K562 (cell line): ENCODE results near the gene SCRG1. TPM values are rescaled to one million over a fixed set of nuclear protein-coding genes. Genes with fewer than 3 reads are reported as not detected.

ENCODE experiments used
- CEBPB ChIP-seq: fragments of 450-650 bp; IDR thresholded peaks from 2 replicates; pipeline ENCODE4 v1.6.1; 2016; ENCODE audit warnings: missing genetic modification characterization, missing compliant biosample characterization
- GABPB1 ChIP-seq: sonication (generic); formaldehyde crosslinking; IDR thresholded peaks from 2 replicates; pipeline ENCODE4 v1.8.0; 2022; ENCODE audit warnings: mild to moderate bottlenecking, missing genetic modification reagents
- ILF3 ChIP-seq: fragments of 450-650 bp; IDR thresholded peaks from 2 replicates; pipeline ENCODE4 v1.6.1; 2018; ENCODE audit warnings: antibody characterized with exemption, mild to moderate bottlenecking, moderate library complexity, borderline replicate concordance
- LEF1 ChIP-seq: fragments of 450-650 bp; IDR thresholded peaks from 2 replicates; pipeline ENCODE4 v1.6.1; 2016; ENCODE audit warnings: mild to moderate bottlenecking
- MGA ChIP-seq: fragments of 450-650 bp; IDR thresholded peaks from 2 replicates; pipeline ENCODE4 v1.6.1; 2016; ENCODE audit warnings: mild to moderate bottlenecking, moderate library complexity
- PATZ1 ChIP-seq: fragments of 250-450 bp; sonication (Bioruptor Pico); IDR thresholded peaks from 2 replicates; pipeline ENCODE4 v1.5.0; 2020; ENCODE audit warnings: mild to moderate bottlenecking, borderline replicate concordance
- RFX5 ChIP-seq: IDR thresholded peaks from 2 replicates; pipeline ENCODE4 v1.6.1; 2011; ENCODE audit warnings: low read depth, mild to moderate bottlenecking, improper control_type of control experiment, low read length
- SOX6 ChIP-seq: fragments of 450-650 bp; IDR thresholded peaks from 2 replicates; pipeline ENCODE4 v1.6.1; 2014; ENCODE audit warnings: mild to moderate bottlenecking
- SREBF1 ChIP-seq: fragments of 150-350 bp; IDR thresholded peaks from 2 replicates; pipeline ENCODE4 v1.6.1; 2014; ENCODE audit warnings: antibody characterized with exemption, low read depth, low read length, borderline replicate concordance
- SREBF2 ChIP-seq: sonication (generic); formaldehyde crosslinking; IDR thresholded peaks from 2 replicates; pipeline ENCODE4 v1.4.0; 2020; ENCODE audit warnings: mild to moderate bottlenecking, missing genetic modification reagents
- THRA ChIP-seq: fragments of 450-650 bp; IDR thresholded peaks from 2 replicates; pipeline ENCODE4 v1.6.1; 2017; ENCODE audit warnings: mild to moderate bottlenecking, moderate library complexity
- ZKSCAN1 ChIP-seq: fragments of 150-350 bp; IDR thresholded peaks from 2 replicates; pipeline ENCODE4 v1.6.1; 2016; ENCODE audit warnings: low read depth, low read length
- ZNF146 ChIP-seq: IDR thresholded peaks from one replicate; pipeline ENCODE4 v1.6.1; 2018; ENCODE audit warnings: missing compliant biosample characterization; ENCODE audit not compliant: unreplicated experiment
- polyA plus RNA-seq, 8 experiments: library from polyadenylated mRNA; depleted of rRNA in 4 of 8; stranded (reverse) in 5 of 8; unstranded in 3 of 8; fragments of >200 nt; fragmentation: Nextera tagmentation in 2 of 8; fragmentation: Illumina TruSeq in 1 of 8; extraction: Ambion mirVana in 2 of 8; extraction: Trizol in 1 of 8; gene quantifications; 2 replicates each; pipeline versions ENCODE4 v1.2.1 to v1.2.3, GENCODE V29; 2011 to 2014; ENCODE audit warnings: inconsistent platforms in 1 of 8, missing spikeins in 1 of 8
- total RNA-seq, 7 experiments: library from RNA; depleted of rRNA in 6 of 7; stranded (reverse); fragments of >200 nt in 6 of 7; fragmentation: Illumina TruSeq in 2 of 7; extraction: Trizol in 2 of 7; gene quantifications; 2 replicates each; pipeline versions ENCODE4 v1.2.1 to v1.2.3, GENCODE V29; 2011 to 2021; ENCODE audit warnings: low replicate concordance in 1 of 7

The SCRG1 gene
- total and polyA plus RNA-seq, 9 of the 15 experiments (the other 6 are each of a cell fraction or from before 2014, with no cell fraction given): 0.01 TPM; not detected in 7

GRCh38 chr4:173334891-173335752 is 63.8 kb downstream of the SCRG1 start (continued):
- TF ChIP-seq THRA: no peak
- TF ChIP-seq RFX5: no peak
- TF ChIP-seq ZNF146 (CRISPR knock-in tag): no peak
- peak; percentile 28 for TF ChIP-seq GABPB1 (CRISPR knock-in tag)
- TF ChIP-seq ILF3: no peak
- TF ChIP-seq ZKSCAN1: no peak
- no peak for TF ChIP-seq SREBF2 (CRISPR knock-in tag)
- TF ChIP-seq PATZ1 (CRISPR knock-in tag): no peak
- no peak for TF ChIP-seq SREBF1
- no peak for TF ChIP-seq LEF1
- no peak for TF ChIP-seq CEBPB (tag)
- peak; percentile 61 for TF ChIP-seq SOX6
- no peak for TF ChIP-seq MGA
